ENCODE results near the gene FOXA1. TPM values are rescaled to one million over a fixed set of nuclear protein-coding genes. Genes with fewer than 3 reads are reported as not detected.

Gene FOXA1
- total RNA-seq, 1 donor from 2014 or later, result 2.6 TPM

DNA sequence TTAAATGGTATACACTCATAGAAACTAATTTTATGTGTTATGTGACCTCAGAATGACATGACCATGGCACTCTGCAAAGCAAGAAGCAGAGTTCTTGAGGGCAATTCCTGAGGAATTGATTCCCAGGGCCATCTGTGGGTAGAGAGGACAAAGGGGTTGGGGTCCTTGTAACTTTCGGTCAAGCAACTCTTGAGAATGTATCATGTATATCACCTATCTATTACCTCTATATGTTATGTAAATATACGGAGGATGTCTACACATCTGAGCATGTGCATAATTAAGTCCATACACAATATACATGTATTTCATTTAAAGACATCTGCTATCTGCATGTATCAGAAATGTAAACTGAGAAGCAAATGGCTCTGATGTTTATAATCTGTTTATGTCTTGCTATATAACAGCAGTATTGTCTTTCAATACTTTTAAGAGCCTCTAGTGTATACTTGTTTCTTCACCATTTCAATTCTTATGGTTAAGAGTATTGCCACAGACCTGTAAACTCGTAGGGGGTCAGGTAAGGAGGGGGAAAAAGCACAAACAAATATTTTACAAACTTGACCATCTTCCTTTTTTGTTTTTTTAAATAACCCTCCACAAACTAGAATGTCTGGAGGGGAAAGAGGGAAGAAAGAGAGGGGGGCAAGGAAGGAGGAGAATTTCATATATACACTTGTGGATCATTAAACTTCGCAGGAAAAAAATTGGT is 4.5 kb downstream of the FOXA1 start:
- no peak for DNase-seq (ENCODE audit: low read depth)

DNA sequence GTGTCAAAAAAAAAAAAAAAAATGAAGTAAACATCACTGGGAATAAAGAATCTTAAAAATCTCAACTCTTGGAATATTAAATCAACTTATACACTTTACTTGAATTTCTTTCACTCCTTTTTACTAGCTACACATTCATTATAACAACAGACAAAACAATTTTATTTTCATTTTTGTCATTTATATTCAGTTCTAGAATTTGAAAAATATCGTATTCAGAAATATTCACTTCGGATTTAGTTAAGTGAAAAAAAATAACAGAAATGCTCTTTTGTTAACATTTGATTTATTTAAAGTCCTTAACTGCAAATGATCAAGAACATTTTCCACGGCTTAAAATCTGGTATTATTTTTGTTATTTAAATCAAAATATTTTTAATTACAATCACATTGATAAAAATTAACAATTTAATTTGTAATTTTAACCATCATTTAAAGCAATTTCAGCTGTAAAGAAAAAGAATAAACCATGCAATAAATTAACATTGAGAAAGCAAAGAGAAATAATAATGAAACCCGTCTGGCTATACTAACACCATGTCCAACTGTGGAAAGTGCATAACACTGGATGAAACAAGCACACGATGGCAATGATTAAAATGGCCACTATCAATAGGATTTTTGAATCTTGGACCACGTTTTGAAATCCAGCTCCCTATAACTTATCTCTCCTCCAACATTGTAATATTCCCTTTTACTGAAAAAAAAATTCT is 5.2 kb downstream of the FOXA1 start:
- DNase-seq (ENCODE audit: low read depth), result no peak

DNA sequence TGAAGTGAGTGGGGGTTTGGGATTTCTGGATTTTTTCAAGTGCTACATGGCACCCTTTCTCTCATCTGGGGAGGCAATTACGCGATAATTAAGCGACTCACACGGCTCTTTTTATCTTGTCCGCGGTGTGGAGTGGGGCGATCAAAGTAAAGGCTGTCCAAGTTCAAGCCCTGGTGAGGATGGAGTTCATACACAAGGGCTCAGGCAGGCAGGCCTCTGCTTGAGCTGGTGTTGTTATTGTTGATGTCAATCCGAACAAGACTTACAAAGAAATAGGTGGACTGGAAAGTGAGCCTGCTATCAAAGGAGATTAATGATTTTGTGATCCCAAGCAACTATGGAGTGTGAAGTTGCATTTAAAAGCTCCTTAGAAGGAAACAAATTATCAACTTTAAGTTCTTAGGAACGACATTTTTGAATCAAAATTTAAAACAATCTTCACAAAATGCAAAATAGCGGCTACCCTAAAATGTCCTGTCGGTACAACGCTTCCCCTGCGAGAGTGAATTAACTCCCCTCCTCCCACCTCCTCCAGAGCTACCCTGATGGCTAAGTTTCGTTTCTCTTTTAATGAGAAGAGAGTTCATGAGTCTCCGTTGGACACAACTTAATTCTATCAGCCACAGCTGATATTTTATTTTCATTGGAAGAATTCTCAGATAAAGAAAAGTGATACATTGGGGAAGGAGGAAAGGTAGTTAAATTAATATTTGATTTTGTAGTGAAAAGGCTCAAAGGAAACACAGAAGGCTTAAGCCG is 5.9 kb downstream of the FOXA1 start:
- no peak for DNase-seq (ENCODE audit: low read depth)

DNA sequence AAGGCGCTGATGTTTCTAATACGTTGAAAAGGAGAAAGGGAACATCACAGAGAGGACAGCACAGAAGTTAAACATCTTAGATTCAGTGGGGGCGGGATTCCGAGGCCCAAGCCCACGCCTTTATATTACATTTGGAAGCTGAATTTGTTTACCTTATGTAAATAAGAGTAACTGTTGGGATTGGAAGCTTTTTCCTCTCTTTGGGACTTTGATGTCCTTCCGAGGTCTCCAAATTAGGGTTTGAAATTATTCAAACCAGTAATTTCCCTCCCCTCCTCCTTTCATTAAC is 6.4 kb downstream of the FOXA1 start:
- no peak for DNase-seq (ENCODE audit: low read depth)

DNA sequence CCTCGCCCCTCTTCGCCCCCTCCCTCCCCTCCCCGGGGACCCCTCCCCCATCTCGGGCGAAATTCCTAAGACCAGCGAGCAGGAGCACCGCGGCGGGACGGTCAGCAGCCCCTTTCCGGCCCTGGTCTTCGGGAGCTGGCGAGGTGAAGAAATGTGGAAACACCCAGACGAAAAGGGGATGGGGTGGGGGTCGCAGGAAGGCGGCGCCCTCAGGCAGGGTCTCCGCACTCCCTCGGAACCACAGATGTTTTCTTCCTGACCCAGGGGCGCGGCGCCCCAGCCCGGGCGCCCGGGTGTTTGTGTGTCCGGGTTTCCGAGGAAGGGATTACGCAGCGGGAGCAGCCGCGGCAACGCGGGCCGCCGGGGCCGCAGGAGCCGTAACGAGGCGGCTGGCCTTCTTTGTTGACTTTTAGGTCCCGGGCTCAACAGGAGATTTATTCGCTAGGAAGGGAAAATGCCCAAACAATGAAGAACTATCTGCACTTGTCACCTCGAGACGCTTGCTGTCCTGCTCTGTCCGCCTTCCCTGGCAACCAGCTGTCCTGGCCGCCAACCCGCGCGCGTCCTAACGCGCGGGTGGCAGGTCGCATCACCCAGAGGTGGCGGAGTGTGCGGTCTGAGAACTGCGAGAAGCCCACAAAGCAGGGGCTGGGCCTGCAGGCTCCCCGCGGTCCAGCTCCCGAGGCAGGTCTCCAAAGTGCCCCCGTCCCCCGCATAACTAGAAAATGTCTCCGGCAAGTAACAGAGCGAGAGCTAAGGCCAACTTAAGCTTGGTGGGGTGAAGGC is 7.0 kb downstream of the FOXA1 start:
- no peak for DNase-seq (ENCODE audit: low read depth)

DNA sequence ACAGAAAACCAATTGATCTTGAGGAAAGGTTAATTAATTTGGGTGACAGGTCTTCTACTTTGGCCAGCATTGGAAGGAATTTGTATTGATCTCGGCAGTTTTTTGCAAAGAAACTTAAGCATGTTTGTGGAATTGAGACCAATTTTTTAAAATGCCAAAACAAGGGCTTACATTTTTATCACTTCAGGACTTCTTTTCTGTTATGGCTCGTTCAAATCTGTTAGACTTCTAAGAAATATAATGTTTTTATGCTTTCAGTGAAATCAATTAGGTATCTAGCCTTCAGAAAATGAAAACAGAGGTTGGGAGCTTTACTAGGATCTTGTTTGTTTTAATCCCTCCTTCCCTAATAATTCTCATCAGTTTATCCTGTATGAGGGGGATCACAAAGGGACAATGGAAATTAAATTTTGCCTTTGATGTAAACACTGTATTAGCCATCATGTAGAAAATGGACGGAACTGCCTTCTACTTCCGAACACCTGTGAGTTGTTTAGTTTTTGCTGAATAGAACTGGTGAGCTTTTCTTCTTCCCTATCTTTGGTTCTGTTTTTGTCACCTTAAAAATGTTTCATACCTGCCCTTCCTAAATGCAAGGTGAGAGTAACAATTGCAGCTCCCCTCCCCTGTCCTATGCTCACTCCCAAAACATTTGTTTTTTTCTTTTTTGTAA is 7.8 kb downstream of the FOXA1 start:
- DNase-seq (ENCODE audit: low read depth), result no peak

DNA sequence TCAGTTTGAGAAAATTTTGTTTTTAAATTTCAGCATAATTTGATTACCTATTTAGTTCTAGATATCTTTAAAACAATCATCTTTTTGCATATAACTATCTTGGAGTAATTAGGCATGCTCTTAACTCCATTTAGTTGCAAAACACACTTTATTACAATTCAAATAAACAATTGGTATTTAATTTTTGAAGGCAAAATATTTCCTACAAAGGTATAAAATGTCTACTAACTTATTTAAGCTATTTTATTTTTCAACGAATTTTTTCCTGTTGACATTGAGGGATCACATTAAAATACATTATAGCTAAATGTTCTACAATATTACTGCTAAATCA is 8.3 kb downstream of the FOXA1 start:
- DNase-seq (ENCODE audit: low read depth), result no peak

DNA sequence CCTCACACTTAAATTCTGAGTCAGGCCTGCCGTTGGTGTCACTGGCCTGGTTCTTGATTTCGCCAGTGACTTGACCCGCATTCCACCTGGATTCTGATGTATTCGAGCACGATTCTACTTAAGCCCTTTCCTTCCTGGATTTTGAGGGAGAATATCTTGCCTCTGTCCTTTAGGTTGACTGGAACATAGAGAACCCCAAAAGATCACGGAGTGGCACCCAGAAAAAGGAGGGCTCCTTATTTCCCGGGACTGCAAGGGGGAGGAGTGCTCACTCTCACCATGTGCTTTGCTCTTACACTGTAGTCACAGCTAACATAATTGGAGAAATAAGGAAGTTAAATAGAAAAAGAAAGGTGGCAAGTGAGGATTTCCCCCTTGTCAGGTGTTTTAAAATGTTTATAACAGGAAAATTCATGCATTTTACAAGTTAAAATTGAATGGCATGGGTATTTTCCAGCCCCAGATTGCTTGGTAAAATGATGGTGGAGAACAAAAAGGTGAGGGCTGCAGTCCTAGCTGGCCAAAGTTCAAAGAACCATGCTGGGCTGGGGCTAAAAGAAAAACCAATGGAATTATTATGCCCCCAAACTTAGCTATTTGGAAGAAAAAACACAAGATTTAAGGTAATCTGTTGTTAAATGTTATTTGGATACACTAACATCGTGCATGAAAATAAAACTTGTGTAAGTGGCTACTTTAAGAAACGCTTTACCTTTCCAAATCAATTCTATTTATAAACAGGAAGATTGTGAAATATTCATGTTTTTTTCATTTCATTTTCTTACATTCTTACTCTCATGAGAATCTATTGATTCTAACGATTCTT is 8.9 kb downstream of the FOXA1 start:
- no peak for DNase-seq (ENCODE audit: low read depth)

DNA sequence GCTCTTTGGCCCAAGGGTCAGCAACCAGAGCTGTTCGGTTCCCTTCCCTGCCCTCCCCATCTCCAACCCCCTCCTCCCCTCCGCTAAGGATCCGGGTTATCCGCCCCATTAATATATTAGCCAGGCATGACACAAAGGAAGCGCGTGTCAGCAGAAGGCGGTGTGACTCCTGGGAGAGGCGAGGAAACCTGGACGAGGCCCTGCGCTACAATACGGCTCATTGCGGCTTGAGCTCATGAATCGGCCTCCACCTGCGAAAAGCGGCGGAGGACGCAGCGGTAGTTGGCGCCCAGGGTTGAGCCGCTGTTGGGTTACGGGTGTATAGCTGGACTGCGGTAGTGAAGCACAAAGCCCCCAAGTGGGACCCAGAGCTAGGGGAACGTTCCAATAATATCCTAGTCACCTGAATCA is 9.9 kb downstream of the FOXA1 start:
- no peak for DNase-seq (ENCODE audit: low read depth)

DNA sequence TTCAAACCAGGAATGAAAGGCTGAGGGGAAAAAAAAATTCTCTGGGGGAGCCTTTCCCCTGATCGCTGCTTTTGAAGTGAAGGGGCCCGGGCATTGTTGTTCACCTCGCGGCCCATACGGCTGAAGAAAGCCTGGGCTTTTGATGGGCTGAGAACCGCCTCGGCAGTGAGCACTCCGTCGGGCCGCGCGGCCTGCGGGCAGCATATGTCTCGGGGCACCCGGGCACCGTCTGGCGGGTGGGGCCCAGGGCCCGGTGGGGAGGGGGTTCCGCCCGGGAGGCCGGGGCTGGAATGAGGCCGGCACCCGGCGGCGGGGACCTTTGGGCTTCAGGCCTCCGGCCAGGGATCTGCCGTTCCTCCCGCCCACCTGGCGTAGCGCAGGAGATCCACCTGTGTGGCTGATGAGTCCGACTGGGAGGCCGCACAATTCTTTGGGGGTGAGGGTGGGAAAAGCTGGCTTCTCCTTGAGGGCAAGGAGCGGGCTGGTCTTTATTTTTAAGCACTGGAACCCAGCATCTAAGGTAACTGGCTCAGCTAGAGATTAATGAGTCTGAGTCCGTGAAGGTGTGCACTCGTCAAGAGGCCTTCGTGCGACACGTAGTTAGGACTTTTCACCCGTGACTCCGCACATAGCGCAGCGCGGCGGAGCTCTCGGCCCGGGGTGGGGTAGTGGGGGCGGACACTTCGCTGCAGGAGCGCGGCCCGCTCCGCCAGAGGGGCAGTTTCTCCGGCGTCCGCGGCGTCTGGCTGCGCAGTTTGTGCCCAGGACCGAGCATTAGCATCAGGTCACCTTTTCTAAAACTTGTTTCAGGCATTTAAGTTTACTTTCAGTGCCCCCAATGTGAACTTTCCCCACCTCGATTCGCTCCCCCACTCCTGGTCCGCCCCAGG is 10.6 kb downstream of the FOXA1 start:
- DNase-seq (ENCODE audit: low read depth), result no peak

DNA sequence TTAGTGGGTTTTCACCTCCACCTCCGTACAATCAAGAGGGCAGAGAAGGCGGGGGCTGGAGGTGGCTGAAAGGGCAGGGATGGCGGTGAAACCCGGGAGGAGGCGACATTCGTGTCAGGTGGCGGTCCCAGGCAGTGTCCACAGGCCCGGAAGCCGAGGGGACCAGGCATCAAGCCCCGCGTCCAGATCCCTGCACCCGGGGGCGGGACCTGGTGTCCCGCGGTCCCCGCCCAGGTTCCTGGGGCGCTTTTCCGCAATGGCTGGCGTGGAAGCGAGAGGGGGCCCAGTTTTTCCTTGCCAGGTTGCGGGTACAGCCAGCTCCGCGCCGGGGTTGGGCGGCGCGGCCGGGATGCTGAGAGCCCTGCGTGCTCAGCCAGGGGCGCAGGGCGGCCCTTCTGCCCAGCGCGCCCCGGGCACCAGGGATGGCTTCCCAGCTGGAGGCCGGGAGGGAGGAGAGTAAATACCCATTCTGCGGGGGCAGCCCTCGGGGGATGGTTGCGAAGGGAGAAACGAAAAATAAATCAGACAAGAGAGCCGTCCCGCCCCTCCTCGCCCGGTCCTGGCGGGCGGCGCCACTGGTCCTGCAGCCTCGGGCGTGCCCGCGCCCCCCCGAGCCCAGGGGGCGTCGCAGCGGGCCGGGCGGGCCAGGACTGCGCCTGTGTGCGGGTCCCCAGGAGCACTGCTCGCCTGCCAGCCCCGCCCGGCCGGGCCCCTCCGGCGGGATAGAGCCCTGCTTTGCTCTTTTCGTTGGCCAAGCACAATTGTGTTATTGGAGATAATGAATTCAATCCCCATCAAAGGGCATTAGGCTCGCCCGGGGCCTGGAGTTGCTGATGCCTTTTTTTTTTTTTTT is 11.5 kb downstream of the FOXA1 start:
- DNase-seq (ENCODE audit: low read depth), result no peak

DNA sequence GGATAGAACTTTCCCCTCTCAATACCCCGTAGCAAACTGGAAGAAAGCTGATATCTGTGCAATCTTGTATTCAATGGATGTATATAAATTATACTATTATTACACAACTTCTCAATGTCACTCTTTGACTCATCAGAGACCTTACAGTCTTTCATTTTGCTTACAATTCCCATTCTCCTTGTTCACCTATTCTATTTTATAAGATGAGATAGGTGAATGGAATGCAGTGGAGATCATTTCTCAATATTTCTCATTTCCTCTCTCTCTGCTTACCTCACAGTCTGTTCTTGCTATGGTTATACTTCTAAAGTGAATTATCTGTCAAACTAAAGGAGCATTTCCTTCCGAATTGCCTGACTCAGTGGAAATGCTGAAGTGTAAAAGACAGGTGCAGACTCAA is 14.9 kb downstream of the FOXA1 start:
- no peak for DNase-seq (ENCODE audit: low read depth)

DNA sequence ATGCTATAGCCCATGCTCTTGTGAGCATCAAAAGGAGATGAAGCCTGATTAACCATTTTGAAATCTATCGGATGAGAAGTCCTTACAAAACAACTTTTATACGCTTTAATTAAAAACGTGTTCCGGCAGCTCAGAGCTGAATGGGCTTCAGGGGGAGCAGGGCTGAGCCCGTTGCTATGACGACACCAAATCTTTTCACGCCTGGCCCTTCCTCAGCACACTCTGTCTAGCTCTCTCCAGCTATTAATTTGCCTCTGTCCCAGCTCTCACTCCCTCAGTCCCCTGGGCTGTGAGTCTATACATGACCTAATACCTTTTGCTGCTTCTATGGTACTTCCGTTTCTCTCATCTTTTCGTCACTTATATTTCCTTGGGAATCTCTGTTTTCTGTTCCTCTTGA is 15.8 kb downstream of the FOXA1 start:
- DNase-seq (ENCODE audit: low read depth), result no peak

DNA sequence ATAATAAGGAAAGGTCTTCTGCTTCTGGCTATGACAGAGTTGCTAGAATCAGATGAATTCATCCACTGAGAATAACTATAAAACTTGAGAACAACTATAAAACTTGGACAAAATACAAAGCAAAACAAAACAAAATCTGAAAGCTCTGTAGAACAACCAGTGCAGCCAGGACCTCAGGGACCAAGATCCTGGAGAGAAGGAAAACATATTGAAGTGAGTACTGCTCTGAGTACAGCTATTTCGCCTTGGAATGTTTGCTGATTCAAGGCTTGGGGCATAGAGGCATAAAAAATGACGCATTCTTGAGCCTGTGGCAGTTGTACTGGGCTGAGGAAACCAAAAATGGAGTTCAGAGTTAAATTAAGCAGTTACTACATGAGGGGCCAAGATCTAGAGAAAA is 21.7 kb downstream of the FOXA1 start:
- DNase-seq (ENCODE audit: low read depth), result no peak

DNA sequence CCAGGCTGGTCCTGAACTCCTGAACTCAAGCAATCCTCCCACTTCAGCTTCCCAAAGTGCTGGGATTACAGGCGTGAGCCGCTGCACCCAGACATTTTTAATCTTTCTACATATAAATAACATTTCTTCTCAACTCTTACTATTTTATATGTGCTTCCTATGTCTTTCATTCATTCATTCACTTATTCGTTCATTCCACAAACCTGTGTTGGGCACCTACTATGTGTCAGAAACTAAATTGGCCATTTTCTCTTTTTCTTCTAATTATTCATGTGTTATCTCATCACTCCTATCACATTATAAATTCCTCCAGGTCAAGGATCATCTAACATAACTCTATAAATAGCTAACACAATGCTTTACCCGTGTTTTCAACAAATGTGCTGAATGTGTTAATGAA is 23.7 kb downstream of the FOXA1 start:
- no peak for DNase-seq (ENCODE audit: low read depth)

DNA sequence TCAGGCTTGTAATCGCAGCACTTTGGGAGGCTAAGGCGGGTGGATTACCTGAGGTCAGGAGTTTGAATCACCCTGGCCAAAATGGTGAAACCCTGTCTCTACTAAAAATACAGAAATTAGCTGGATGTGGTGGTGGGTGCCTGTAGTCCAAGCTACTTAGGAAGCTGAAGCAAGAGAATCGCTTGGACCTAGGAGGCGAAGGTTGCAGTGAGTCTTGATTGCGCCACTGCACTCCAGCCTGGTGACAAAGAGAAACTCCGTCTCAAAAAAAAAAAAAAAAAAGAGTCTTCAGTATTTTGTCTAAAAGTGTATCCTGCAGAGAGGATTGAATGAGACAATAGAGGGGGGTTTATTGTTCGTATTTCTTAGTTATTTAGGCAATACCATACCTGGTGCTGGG is 25.3 kb downstream of the FOXA1 start:
- no peak for DNase-seq (ENCODE audit: low read depth)

DNA sequence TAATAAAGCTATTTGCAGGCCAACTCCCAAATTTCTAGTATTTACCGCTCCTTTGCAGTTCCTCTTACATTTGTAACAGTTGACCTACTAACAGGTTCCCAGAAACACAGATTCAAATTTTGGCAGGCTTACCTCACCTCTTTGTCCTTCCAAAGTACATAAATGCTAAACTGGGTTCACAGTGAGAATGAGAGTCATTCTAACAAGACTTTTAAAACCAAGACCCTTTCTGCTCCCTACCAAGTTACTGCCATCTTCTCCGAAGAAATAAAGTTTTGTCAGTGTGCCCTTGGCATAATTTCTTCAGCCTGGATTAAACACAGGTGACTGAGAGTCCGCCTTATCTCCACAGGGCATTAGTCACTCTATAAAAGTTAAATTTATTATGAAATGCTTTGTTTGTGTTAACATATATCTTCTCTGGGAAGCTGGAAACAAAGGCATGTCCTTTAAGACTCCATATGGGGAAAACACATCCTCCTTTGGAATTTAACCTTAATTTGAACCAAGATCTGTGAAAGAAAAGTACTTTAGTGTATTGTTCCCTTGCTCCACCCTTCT is 28.2 kb downstream of the FOXA1 start:
- no peak for DNase-seq (ENCODE audit: low read depth)

DNA sequence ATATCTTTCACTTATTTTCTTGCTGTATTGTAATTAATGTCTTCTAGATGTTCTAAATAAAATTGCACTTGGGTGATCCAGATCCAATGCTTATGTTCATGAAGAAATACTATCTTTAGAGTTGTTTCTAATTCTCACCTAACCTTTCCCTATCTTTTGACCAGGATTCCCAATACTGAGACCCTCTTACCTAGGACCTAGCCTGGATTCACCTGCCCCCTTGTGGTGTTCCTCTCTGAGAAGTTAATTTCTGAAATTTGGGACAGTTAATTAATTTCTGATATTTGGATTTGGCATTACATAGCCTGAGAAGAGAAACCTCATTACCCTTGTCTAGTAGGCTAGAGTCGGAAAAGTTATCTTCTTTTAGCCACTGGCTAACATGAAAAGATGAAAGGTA is 29.5 kb downstream of the FOXA1 start:
- DNase-seq (ENCODE audit: low read depth), result no peak
